Measurements from ENCODE around the gene EMSY.

DNA sequence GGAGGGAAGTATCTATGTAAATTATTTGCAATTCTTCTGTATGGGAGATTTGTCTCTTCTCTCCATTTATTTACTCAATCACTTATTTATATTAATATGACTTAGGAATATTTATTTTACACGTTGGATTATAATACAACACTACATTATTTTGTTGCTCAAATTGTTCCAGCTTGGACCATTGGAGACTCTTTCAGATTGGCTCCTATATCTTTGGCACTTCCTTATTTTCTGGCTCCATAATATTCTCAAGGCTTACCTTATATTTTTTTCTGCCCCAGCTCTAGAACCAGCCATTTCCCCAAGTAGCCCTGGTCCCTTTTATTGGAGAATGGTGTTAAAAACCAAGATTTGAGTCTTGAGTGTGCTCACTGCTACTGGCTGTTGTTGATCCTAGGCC lies 123.8 kb downstream of the EMSY start:
- TF ChIP-seq, protein P1, sequence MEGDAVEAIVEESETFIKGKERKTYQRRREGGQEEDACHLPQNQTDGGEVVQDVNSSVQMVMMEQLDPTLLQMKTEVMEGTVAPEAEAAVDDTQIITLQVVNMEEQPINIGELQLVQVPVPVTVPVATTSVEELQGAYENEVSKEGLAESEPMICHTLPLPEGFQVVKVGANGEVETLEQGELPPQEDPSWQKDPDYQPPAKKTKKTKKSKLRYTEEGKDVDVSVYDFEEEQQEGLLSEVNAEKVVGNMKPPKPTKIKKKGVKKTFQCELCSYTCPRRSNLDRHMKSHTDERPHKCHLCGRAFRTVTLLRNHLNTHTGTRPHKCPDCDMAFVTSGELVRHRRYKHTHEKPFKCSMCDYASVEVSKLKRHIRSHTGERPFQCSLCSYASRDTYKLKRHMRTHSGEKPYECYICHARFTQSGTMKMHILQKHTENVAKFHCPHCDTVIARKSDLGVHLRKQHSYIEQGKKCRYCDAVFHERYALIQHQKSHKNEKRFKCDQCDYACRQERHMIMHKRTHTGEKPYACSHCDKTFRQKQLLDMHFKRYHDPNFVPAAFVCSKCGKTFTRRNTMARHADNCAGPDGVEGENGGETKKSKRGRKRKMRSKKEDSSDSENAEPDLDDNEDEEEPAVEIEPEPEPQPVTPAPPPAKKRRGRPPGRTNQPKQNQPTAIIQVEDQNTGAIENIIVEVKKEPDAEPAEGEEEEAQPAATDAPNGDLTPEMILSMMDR (IDR thresholded peaks at IDR 0.05), result no peak
- no peak for TF ChIP-seq POLR2A (IDR thresholded peaks at IDR 0.05)

Measured in Peyer's patch (tissue), 4 donors.